ENCODE results near the gene DTNBP1.

The DTNBP1 gene

GRCh38 chr6:15643542-15643941 lies 19.3 kb downstream of the DTNBP1 start (continued):
- TF ChIP-seq ZNF280C (tag by site-specific recombination; IDR thresholded peaks at IDR 0.05) (no peak), PRDM1 (tag by site-specific recombination; IDR thresholded peaks at IDR 0.05) (no peak), ZNF426 (tag by site-specific recombination; IDR thresholded peaks at IDR 0.05) (no peak), ZNF707 (tag by site-specific recombination; IDR thresholded peaks at IDR 0.05) (no peak)

- Histone ChIP-seq H3K36me3 (ENCODE audit: control insufficient read depth in 2 of 2, insufficient read depth in 1 of 2, low read length in 2 of 2) (peaks cover 12 to 25% of the 10 kb centered on the region in 2 experiments; a peak in 2 of 3 replicates), H3K4me1 (ENCODE audit: control insufficient read depth, insufficient read depth, low read length) (no peaks in the 10 kb centered on the region), H3K4me3 (ENCODE audit: low read depth, low read length) (no peak overlapping the region), H3K27ac (ENCODE audit: extremely low read depth, low read depth, low read length) (no peak overlapping the region), H3K9me3 (ENCODE audit: control insufficient read depth, insufficient read depth, low read depth, low read length) (no peaks in the 10 kb centered on the region; the same call in 1 of the 2 replicates)
- POLR2A ChIA-PET: no interaction called here
- TF ChIP-seq EGR2 (tag by site-specific recombination; IDR thresholded peaks at IDR 0.05; ENCODE audit: low read depth) (peak; percentile 59; the same call in 1 of the 2 replicates), ZNF521 (tag by site-specific recombination; IDR thresholded peaks at IDR 0.05) (no peak), HOXD13 (CRISPR knock-in tag; IDR thresholded peaks at IDR 0.05; ENCODE audit: borderline replicate concordance) (no peak)
- CTCF ChIA-PET: interaction anchor here (0.6 to 1.1 kb wide), 6 partner anchors 17 to 996 kb away, joined by 3 to 7 read pairs (median 4); no protein-coding TSS in a partner anchor
These were observed 20.6 kb downstream of the DTNBP1 start for GRCh38 chr6:15642276-15642675.

GRCh38 chr6:15638373-15638772 lies 24.5 kb downstream of the DTNBP1 start:
- Histone ChIP-seq H3K4me3 (ENCODE audit: low read depth, low read length) (no peak overlapping the region), H3K9me3 (ENCODE audit: control insufficient read depth, insufficient read depth, low read depth, low read length) (no peaks in the 10 kb centered on the region; the same call in 1 of the 2 replicates), H3K4me1 (ENCODE audit: control insufficient read depth, insufficient read depth, low read length) (no peaks in the 10 kb centered on the region), H3K36me3 (ENCODE audit: control insufficient read depth in 2 of 2, insufficient read depth in 1 of 2, low read length in 2 of 2) (peaks cover 15 to 30% of the 10 kb centered on the region in 2 experiments; a peak in 2 of 3 replicates), H3K27ac (ENCODE audit: extremely low read depth, low read depth, low read length) (no peak overlapping the region)
- TF ChIP-seq ZSCAN16 (tag by site-specific recombination; IDR thresholded peaks at IDR 0.05) (no peak), ZNF26 (tag by site-specific recombination; IDR thresholded peaks at IDR 0.05) (no peak), ZNF202 (tag by site-specific recombination; IDR thresholded peaks at IDR 0.05; ENCODE audit: borderline replicate concordance) (no peak), ZNF521 (tag by site-specific recombination; IDR thresholded peaks at IDR 0.05) (no peak), ZNF214 (tag by site-specific recombination; IDR thresholded peaks at IDR 0.05; ENCODE audit: borderline replicate concordance) (no peak), ZNF133 (tag by site-specific recombination; IDR thresholded peaks at IDR 0.05) (no peak), ELK4 (IDR thresholded peaks at IDR 0.05; ENCODE audit: borderline replicate concordance, low read depth, low read length) (no peak), MYNN (tag by site-specific recombination; IDR thresholded peaks at IDR 0.05; ENCODE audit: borderline replicate concordance) (no peak), ZNF146 (tag by site-specific recombination; IDR thresholded peaks at IDR 0.05) (no peak), ZNF266 (tag by site-specific recombination; IDR thresholded peaks at IDR 0.05; ENCODE audit: low read depth) (no peak), REPIN1 (tag by site-specific recombination; IDR thresholded peaks at IDR 0.05; ENCODE audit: low read depth) (no peak), KLF8 (tag by site-specific recombination; IDR thresholded peaks at IDR 0.05) (no peak), ZBTB44 (tag by site-specific recombination; IDR thresholded peaks at IDR 0.05) (no peak)
- ChIA-PET POLR2A (no interaction called here), CTCF (interaction anchor here (0.7 kb wide), 1 partner anchor 1328 kb away, joined by 4 read pairs; no protein-coding TSS in a partner anchor)

Measured in HEK293 (cell line).